NB4 (cell line): Measurements from ENCODE around the gene TIMM29.

ENCODE experiments used
- DNase-seq: peaks from one replicate; pipeline ENCODE4 v3.0.0; 2010; ENCODE audit warnings: low read depth
- H3K4me3 ChIP-seq: one replicate; pipeline ENCODE4 v1.5.1; 2011; ENCODE audit warnings: mild to moderate bottlenecking, low read depth, low read length, moderate library complexity
- MYC ChIP-seq: IDR thresholded peaks from 2 replicates; pipeline ENCODE4 v1.6.1; 2011; ENCODE audit warnings: low read depth, low read length
- POLR2A ChIP-seq: IDR thresholded peaks from 2 replicates; pipeline ENCODE4 v1.6.1; 2011; ENCODE audit warnings: mild to moderate bottlenecking; ENCODE audit not compliant: insufficient read length; ENCODE audit errors: extremely low read depth
- TF ChIP-seq, protein P1 (sequence below): IDR thresholded peaks from 2 replicates; pipeline ENCODE4 v1.6.1; 2011; ENCODE audit warnings: low read depth, low read length
- TF ChIP-seq, protein P2 (sequence below): IDR thresholded peaks from one replicate; pipeline ENCODE4 v1.5.1; 2012; ENCODE audit warnings: low read depth, low read length

The TIMM29 gene

DNA sequence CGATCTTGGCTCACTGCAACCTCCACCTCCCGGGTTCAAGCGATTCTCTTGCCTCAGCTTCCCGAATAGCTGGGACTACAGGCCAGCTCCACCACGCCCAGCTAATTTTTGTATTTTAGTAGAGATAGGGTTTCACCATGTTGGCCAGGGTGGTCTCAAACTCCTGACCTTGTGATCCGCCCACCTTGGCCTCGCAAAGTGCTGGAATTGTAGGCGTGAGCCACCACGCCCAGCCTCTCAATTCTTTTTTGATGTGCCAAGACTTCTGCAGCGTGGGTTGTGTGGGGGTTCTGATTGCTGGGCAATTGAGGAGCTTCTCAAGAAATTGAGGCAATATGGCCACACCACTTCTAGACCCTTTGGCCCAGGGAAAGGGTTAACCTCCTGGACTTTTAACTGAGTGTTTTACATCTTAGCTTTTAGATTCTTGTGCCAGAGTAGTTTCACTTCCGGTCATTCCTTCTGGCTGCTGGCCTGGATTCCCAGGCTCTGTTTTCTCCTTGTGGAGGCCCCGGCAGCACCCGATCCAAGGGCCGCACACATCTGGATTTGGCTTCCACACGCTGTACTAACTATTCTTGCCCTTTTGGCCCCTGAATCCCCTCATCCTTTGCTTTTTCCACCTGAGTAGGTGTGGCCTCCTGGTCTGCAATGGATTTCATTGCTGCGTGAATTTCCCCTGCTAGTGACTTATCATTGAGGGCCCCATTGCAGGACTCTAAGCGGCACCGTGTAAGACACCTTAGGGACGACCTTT lies 46.9 kb downstream of the TIMM29 start:
- no peak for DNase-seq
- no peak overlapping the region for H3K4me3 ChIP-seq
- TF ChIP-seq, protein P1, sequence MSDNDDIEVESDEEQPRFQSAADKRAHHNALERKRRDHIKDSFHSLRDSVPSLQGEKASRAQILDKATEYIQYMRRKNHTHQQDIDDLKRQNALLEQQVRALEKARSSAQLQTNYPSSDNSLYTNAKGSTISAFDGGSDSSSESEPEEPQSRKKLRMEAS, result no peak
- TF ChIP-seq POLR2A (no peak), MYC (no peak)
- TF ChIP-seq, protein P2, sequence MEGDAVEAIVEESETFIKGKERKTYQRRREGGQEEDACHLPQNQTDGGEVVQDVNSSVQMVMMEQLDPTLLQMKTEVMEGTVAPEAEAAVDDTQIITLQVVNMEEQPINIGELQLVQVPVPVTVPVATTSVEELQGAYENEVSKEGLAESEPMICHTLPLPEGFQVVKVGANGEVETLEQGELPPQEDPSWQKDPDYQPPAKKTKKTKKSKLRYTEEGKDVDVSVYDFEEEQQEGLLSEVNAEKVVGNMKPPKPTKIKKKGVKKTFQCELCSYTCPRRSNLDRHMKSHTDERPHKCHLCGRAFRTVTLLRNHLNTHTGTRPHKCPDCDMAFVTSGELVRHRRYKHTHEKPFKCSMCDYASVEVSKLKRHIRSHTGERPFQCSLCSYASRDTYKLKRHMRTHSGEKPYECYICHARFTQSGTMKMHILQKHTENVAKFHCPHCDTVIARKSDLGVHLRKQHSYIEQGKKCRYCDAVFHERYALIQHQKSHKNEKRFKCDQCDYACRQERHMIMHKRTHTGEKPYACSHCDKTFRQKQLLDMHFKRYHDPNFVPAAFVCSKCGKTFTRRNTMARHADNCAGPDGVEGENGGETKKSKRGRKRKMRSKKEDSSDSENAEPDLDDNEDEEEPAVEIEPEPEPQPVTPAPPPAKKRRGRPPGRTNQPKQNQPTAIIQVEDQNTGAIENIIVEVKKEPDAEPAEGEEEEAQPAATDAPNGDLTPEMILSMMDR, result no peak

DNA sequence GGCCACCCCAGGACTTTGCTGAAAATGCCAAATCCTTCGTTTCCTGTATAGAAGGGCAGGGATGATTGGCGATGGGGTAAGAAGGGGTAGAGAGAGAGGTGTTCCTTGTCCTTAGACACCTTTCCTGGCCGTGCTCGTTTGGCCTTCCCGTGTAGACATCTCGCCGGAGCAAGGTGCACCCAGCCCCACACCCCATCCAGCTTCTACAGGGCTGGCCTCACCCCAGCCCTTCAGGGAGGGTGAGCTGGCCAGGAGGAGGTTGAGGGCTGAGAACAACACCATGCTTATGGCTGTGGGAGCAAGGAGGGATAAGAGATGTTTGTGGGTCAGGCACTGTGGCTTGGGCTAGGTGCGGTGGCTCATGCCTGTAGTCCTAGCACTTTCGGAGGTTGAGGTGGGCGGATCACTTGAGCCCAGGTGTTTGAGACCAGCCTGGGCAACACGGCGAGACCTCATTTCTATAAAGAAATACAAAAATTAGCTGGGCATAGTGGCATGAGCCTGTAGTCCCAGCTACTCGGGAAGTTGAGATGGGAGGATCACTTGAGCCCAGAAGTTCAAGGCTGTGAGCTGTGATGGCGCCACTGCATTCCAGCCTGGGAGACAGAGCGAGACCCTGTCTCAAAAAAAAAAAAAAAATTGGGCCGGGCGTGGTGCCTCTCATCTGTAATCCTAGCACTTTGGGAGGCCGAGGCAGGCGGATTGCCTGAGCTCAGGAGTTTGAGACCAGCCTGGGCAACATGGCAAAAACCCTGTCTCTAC lies 47.7 kb downstream of the TIMM29 start:
- H3K4me3 ChIP-seq, result no peak overlapping the region
- no peak for DNase-seq
- TF ChIP-seq MYC, result no peak
- TF ChIP-seq, protein P1, result no peak
- TF ChIP-seq, protein P2, result no peak
- TF ChIP-seq POLR2A, result no peak

DNA sequence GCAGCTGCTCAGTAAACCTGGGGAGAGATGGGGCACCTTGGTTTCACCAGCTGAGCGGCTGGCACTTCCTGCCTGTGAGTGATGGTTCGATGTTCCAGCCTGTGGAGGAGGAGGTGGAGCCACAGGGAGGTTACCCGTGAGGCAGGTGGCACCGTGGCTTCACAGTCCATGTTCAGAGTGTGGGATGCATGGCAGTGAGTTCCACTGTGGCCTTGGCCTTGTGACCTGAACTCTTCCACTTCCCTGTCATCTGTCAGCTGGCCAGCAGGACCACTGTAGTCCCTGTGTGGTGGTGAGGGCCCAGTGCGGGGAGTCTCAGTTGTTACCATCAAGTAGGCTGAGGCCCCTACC lies 49.1 kb downstream of the TIMM29 start:
- H3K4me3 ChIP-seq, result no peak overlapping the region
- TF ChIP-seq POLR2A (no peak), MYC (no peak)
- TF ChIP-seq, protein P1, result no peak
- TF ChIP-seq, protein P2, result no peak
- no peak for DNase-seq
